Measurements from ENCODE around the gene C9orf78. TPM values are rescaled to one million over a fixed set of nuclear protein-coding genes. Genes with fewer than 3 reads are reported as not detected.

C9orf78 gene
- total RNA-seq, 1 donor from 2014 or later: 38.9 TPM

- Mint-ChIP-seq H3K9me3 (ENCODE audit: unreplicated experiment) (no peaks in the 10 kb centered on the region), H3K36me3 (ENCODE audit: unreplicated experiment) (peaks cover 20% of the 10 kb centered on the region), H3K27ac (ENCODE audit: unreplicated experiment) (no peak overlapping the region), H3K4me1 (ENCODE audit: unreplicated experiment) (no peaks in the 10 kb centered on the region), H3K4me3 (ENCODE audit: unreplicated experiment) (no peak overlapping the region), H3K27me3 (ENCODE audit: unreplicated experiment) (no peaks in the 10 kb centered on the region)
- DNase-seq (ENCODE audit: extremely low spot score, unreplicated experiment): no peak
- TF ChIP-seq CTCF (IDR thresholded peaks at IDR 0.05): no peak
Observed at GRCh38 chr9:129869585-129870501, 34.8 kb upstream of the C9orf78 start.

DNA sequence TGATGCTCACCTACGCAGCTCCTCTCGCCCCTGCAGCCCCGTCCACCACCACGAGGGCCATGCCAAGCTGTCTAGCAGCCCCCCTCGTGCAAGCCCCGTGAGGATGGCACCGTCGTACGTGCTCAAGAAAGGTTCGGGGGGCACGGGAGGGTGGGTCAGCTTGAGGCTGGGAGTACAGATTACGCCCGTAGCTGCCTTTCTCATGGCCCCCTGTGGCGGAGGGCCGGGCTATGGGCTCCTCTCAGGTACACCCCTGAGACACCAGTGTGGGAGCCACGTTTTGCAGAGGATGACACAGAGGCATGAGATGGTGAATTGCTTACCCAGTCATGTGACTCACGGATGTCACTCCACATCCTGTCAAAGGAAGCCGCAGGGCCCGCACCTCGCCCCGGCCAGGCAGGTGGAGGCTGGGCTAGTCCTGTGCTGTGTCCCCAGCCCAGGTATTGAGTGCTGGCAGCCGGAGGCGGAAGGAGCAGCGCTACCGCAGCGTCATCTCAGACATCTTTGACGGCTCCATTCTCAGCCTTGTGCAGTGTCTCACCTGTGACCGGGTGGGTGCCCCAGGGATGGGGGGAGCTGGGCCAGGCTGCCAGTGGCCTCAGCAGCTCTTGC lies 33.9 kb upstream of the C9orf78 start:
- Mint-ChIP-seq H3K27ac (ENCODE audit: unreplicated experiment) (no peak overlapping the region), H3K27me3 (ENCODE audit: unreplicated experiment) (no peaks in the 10 kb centered on the region), H3K4me1 (ENCODE audit: unreplicated experiment) (no peaks in the 10 kb centered on the region), H3K4me3 (ENCODE audit: unreplicated experiment) (no peak overlapping the region), H3K9me3 (ENCODE audit: unreplicated experiment) (no peaks in the 10 kb centered on the region), H3K36me3 (ENCODE audit: unreplicated experiment) (peaks cover 14% of the 10 kb centered on the region)
- no peak for DNase-seq (ENCODE audit: extremely low spot score, unreplicated experiment)
- TF ChIP-seq CTCF (IDR thresholded peaks at IDR 0.05): no peak

GRCh38 chr9:129868023-129868871 lies 33.2 kb upstream of the C9orf78 start:
- no peak for TF ChIP-seq CTCF (IDR thresholded peaks at IDR 0.05)
- H3K9me3 Mint-ChIP-seq (ENCODE audit: unreplicated experiment): no peaks in the 10 kb centered on the region
- H3K36me3 Mint-ChIP-seq (ENCODE audit: unreplicated experiment): peaks cover 18% of the 10 kb centered on the region
- H3K4me3 Mint-ChIP-seq (ENCODE audit: unreplicated experiment): no peak overlapping the region
- no peak for DNase-seq (ENCODE audit: extremely low spot score, unreplicated experiment)
- no peak overlapping the region for H3K27ac Mint-ChIP-seq (ENCODE audit: unreplicated experiment)
- H3K27me3 Mint-ChIP-seq (ENCODE audit: unreplicated experiment): no peaks in the 10 kb centered on the region
- no peaks in the 10 kb centered on the region for H3K4me1 Mint-ChIP-seq (ENCODE audit: unreplicated experiment)

- no peaks in the 10 kb centered on the region for H3K9me3 Mint-ChIP-seq (ENCODE audit: unreplicated experiment)
- H3K4me3 Mint-ChIP-seq (ENCODE audit: unreplicated experiment): no peak overlapping the region
- H3K4me1 Mint-ChIP-seq (ENCODE audit: unreplicated experiment): peaks cover 3% of the 10 kb centered on the region
- H3K36me3 Mint-ChIP-seq (ENCODE audit: unreplicated experiment): peaks cover 18% of the 10 kb centered on the region
- no peak for DNase-seq (ENCODE audit: extremely low spot score, unreplicated experiment)
- no peaks in the 10 kb centered on the region for H3K27me3 Mint-ChIP-seq (ENCODE audit: unreplicated experiment)
- no peak overlapping the region for H3K27ac Mint-ChIP-seq (ENCODE audit: unreplicated experiment)
- no peak for TF ChIP-seq CTCF (IDR thresholded peaks at IDR 0.05)
Observed at GRCh38 chr9:129867136-129868022, 32.3 kb upstream of the C9orf78 start.

Measured in osteocyte (in vitro differentiated cells).